Measurements from ENCODE around the gene DPM1.

Gene DPM1

GRCh38 chr20:50999355-50999754 is 41.0 kb upstream of the DPM1 start:
- TF ChIP-seq CTCF (IDR thresholded peaks at IDR 0.05; ENCODE audit: extremely low read depth, missing control alignments) = no peak
- no peak for DNase-seq (ENCODE audit: low spot score)

- TF ChIP-seq CTCF (IDR thresholded peaks at IDR 0.05; ENCODE audit: extremely low read depth, missing control alignments) = no peak
- DNase-seq (ENCODE audit: low spot score) = no peak
Observed at GRCh38 chr20:50996901-50997865, 38.9 kb upstream of the DPM1 start.

- no peak for DNase-seq (ENCODE audit: low spot score)
- TF ChIP-seq CTCF (IDR thresholded peaks at IDR 0.05; ENCODE audit: extremely low read depth, missing control alignments) = no peak
Observed at GRCh38 chr20:50995506-50995905, 37.2 kb upstream of the DPM1 start.

- no peak for TF ChIP-seq CTCF (IDR thresholded peaks at IDR 0.05; ENCODE audit: extremely low read depth, missing control alignments)
- no peak for DNase-seq (ENCODE audit: low spot score)
Observed at GRCh38 chr20:50993876-50994275, 35.5 kb upstream of the DPM1 start.

- peak; percentile 68 for DNase-seq (ENCODE audit: low spot score)
- peak; percentile 22 for TF ChIP-seq CTCF (IDR thresholded peaks at IDR 0.05; ENCODE audit: extremely low read depth, missing control alignments)
Observed at GRCh38 chr20:50992733-50993457, 34.6 kb upstream of the DPM1 start.

- no peak for TF ChIP-seq CTCF (IDR thresholded peaks at IDR 0.05; ENCODE audit: extremely low read depth, missing control alignments)
- no peak for DNase-seq (ENCODE audit: low spot score)
Observed at GRCh38 chr20:50992336-50992732, 34.0 kb upstream of the DPM1 start.

GRCh38 chr20:50991076-50991475 is 32.7 kb upstream of the DPM1 start:
- no peak for DNase-seq (ENCODE audit: low spot score)
- TF ChIP-seq CTCF (IDR thresholded peaks at IDR 0.05; ENCODE audit: extremely low read depth, missing control alignments) = no peak
